ENCODE results near the gene CYP46A1.

CYP46A1 gene

GRCh38 chr14:99729991-99730875, 46.1 kb downstream of the CYP46A1 start:
- peak; percentile 59 for DNase-seq (ENCODE audit: low spot score)

- DNase-seq (ENCODE audit: low spot score) = no peak
Observed at GRCh38 chr14:99730876-99731546, 46.9 kb downstream of the CYP46A1 start.

GRCh38 chr14:99731547-99732435, 47.7 kb downstream of the CYP46A1 start:
- DNase-seq (ENCODE audit: low spot score) = no peak

GRCh38 chr14:99732436-99733210, 48.5 kb downstream of the CYP46A1 start:
- DNase-seq (ENCODE audit: low spot score) = no peak

GRCh38 chr14:99733211-99733539, 49.1 kb downstream of the CYP46A1 start:
- no peak for DNase-seq (ENCODE audit: low spot score)

GRCh38 chr14:99733540-99734405, 49.7 kb downstream of the CYP46A1 start:
- no peak for DNase-seq (ENCODE audit: low spot score)

GRCh38 chr14:99734406-99735051, 50.4 kb downstream of the CYP46A1 start:
- no peak for DNase-seq (ENCODE audit: low spot score)

- no peak for DNase-seq (ENCODE audit: low spot score)
Observed at GRCh38 chr14:99735189-99736135, 51.4 kb downstream of the CYP46A1 start.

GRCh38 chr14:99736603-99737371, 52.7 kb downstream of the CYP46A1 start:
- DNase-seq (ENCODE audit: low spot score) = no peak

- DNase-seq (ENCODE audit: low spot score) = peak; percentile 71
Observed at GRCh38 chr14:99737451-99737951, 53.4 kb downstream of the CYP46A1 start.

GRCh38 chr14:99737956-99738667, 54.0 kb downstream of the CYP46A1 start:
- no peak for DNase-seq (ENCODE audit: low spot score)

- no peak for DNase-seq (ENCODE audit: low spot score)
Observed at GRCh38 chr14:99740411-99740810, 56.3 kb downstream of the CYP46A1 start.

GRCh38 chr14:99741227-99741976, 57.3 kb downstream of the CYP46A1 start:
- DNase-seq (ENCODE audit: low spot score) = no peak

- DNase-seq (ENCODE audit: low spot score) = no peak
Observed at GRCh38 chr14:99742074-99742473, 58.0 kb downstream of the CYP46A1 start.

GRCh38 chr14:99742509-99743487, 58.7 kb downstream of the CYP46A1 start:
- no peak for DNase-seq (ENCODE audit: low spot score)
